GM10248 (cell line): Measurements from ENCODE around the gene MAZ.
"Not testable (repeated sequence)": the region's sequence is repeated elsewhere in the genome, so short reads cannot be mapped to it uniquely, and the experiment has no call there.

Source experiments
- CTCF ChIA-PET: fragments of 300-600 bp; sonication (Branson Sonifier 250); formaldehyde crosslinking; extraction: SDS; loops from one replicate; lab custom pipeline; 2021; ENCODE audit warnings: antibody characterized with exemption; lab: Yijun Ruan, JAX
- POLR2A ChIA-PET: fragments of 350-650 bp; sonication (Branson Sonifier 250); formaldehyde crosslinking; extraction: SDS; loops from one replicate; lab custom pipeline; 2020; ENCODE audit warnings: antibody characterized with exemption; lab: Yijun Ruan, JAX
- DNase-seq: peaks from one replicate; pipeline ENCODE4 v3.0.0; 2012; ENCODE audit errors: extremely low spot score
- CTCF ChIP-seq: IDR thresholded peaks from 2 replicates; pipeline ENCODE4 v1.5.1; 2012; ENCODE audit warnings: mild to moderate bottlenecking, low read depth; ENCODE audit errors: extremely low read depth, missing control alignments, control extremely low read depth

MAZ gene

GRCh38 chr16:29784901-29785500 lies 21.3 kb upstream of the MAZ start:
- ChIA-PET CTCF (interaction anchor here (0.8 to 3.5 kb wide), 27 partner anchors 8 to 247 kb away, joined by 3 to 22 read pairs (median 5); partner anchors contain the start of gene MVP), POLR2A (no interaction called here)
- peak; percentile 79 for DNase-seq
- peak; percentile 87 for TF ChIP-seq CTCF

GRCh38 chr16:29787155-29787554 lies 19.2 kb upstream of the MAZ start:
- POLR2A ChIA-PET: not testable (repeated sequence)

GRCh38 chr16:29789775-29790182 lies 16.6 kb upstream of the MAZ start:
- no peak for DNase-seq
- ChIA-PET CTCF (interaction anchor here (0.6 to 4.7 kb wide), 36 partner anchors 9 to 243 kb away, joined by 3 to 41 read pairs (median 5); partner anchors contain the start of genes C16orf54, HIRIP3, INO80E and MVP), POLR2A (interaction anchor here (0.7 to 1.6 kb wide), 5 partner anchors 13 to 145 kb away, joined by 3 to 4 read pairs (median 3); no protein-coding TSS in a partner anchor)
- TF ChIP-seq CTCF: no peak

More at GRCh38 chr16:29787155-29787554, 19.2 kb upstream of the MAZ start:
- CTCF ChIA-PET: interaction anchor here (1.3 to 3.0 kb wide), 4 partner anchors 10 to 108 kb away, joined by 3 to 18 read pairs (median 8); partner anchors contain the start of gene QPRT
- not testable (repeated sequence) for DNase-seq

- CTCF ChIA-PET: interaction anchor here (0.6 to 4.7 kb wide), 37 partner anchors 8 to 242 kb away, joined by 3 to 41 read pairs (median 5); partner anchors contain the start of genes C16orf54, HIRIP3, INO80E and MVP
- DNase-seq: peak; percentile 100
- POLR2A ChIA-PET: interaction anchor here (0.7 to 1.6 kb wide), 5 partner anchors 13 to 146 kb away, joined by 3 to 4 read pairs (median 3); no protein-coding TSS in a partner anchor
- TF ChIP-seq CTCF: peak; percentile 66
Measured at GRCh38 chr16:29790183-29790948, 16.0 kb upstream of the MAZ start, which contains the start of gene KIF22. TSS of gene KIF22 (plus strand) at chr16:29790751. CDS start at chr16:29790760, 9 bp downstream.

- DNase-seq: no peak
- POLR2A ChIA-PET: interaction anchor here (0.8 to 1.6 kb wide), 4 partner anchors 12 to 147 kb away, joined by 3 to 4 read pairs (median 3); no protein-coding TSS in a partner anchor
- CTCF ChIA-PET: interaction anchor here (0.8 to 4.7 kb wide), 25 partner anchors 8 to 205 kb away, joined by 3 to 41 read pairs (median 6); partner anchors contain the start of genes C16orf54, HIRIP3, INO80E and MVP
- TF ChIP-seq CTCF: no peak
Measured at GRCh38 chr16:29790949-29791844, 15.1 kb upstream of the MAZ start.
